GM13977 (cell line): Measurements from ENCODE around the gene CLCN2.

ENCODE experiments used
- DNase-seq: peaks from one replicate; pipeline ENCODE4 v3.0.0; 2012; ENCODE audit warnings: low spot score
- CTCF ChIP-seq: IDR thresholded peaks from 2 replicates; pipeline ENCODE4 v1.5.1; 2012; ENCODE audit warnings: mild to moderate bottlenecking, control low read depth; ENCODE audit not compliant: insufficient read depth; ENCODE audit errors: extremely low read depth, missing control alignments
- in situ Hi-C: fragments of 300-500 bp; cut with MboI; formaldehyde crosslinking; loops from one replicate; pipeline ENCODE4 v1.12.0; 2022; ENCODE audit warnings: low sequenced_read_pairs, low pct_unique_long_range_greater_than_20kb, mixed read lengths, inconsistent platforms; ENCODE audit not compliant: unreplicated experiment

The CLCN2 gene

GRCh38 chr3:184338511-184338945, 22.9 kb downstream of the CLCN2 start:
- DNase-seq: no peak
- in situ Hi-C loops: no loop called here
- TF ChIP-seq CTCF: no peak

- TF ChIP-seq CTCF: no peak
- in situ Hi-C loops: no loop called here
- DNase-seq: no peak
These were observed 23.4 kb downstream of the CLCN2 start for GRCh38 chr3:184337981-184338380.

GRCh38 chr3:184337399-184337714, 24.0 kb downstream of the CLCN2 start, which contains the start of gene FAM131A:
Gene FAM131A, plus strand, starts transcription at chr3:184337600. Its CDS starts 31 bp downstream, at chr3:184337631.
- no peak for TF ChIP-seq CTCF
- DNase-seq: no peak
- in situ Hi-C loops: no loop called here

GRCh38 chr3:184336547-184337398, 24.6 kb downstream of the CLCN2 start:
- peak; percentile 71 for DNase-seq
- TF ChIP-seq CTCF: no peak
- in situ Hi-C loops: no loop called here

GRCh38 chr3:184335661-184336546, 25.5 kb downstream of the CLCN2 start:
- DNase-seq: peak; percentile 95

More at GRCh38 chr3:184335661-184336546, 25.5 kb downstream of the CLCN2 start:
- TF ChIP-seq CTCF: no peak
- in situ Hi-C loops: no loop called here
